Epithelial cell of proximal tubule (primary cell): ENCODE results near the gene JMJD1C. TPM values are rescaled to one million over a fixed set of nuclear protein-coding genes. Genes with fewer than 3 reads are reported as not detected.
A peak's percentile ranks its signal among the peaks of the same experiment; 100 is the strongest.

ENCODE experiments used
- DNase-seq: peaks from one replicate; pipeline ENCODE4 v3.0.0-alpha.2; 2011; ENCODE audit warnings: low read depth
- H3K4me3 ChIP-seq: 2 replicates; pipeline ENCODE4 v1.5.1; 2011; ENCODE audit warnings: low read depth, mild to moderate bottlenecking, low read length
- CTCF ChIP-seq: conservative IDR thresholded peaks from 2 replicates; pipeline ENCODE4 v1.5.1; 2012; ENCODE audit warnings: low read depth, mild to moderate bottlenecking, low read length
- total RNA-seq: library from RNA; depleted of rRNA; stranded (reverse); fragments of >200 nt; gene quantifications from 2 replicates; pipeline ENCODE4 v1.2.3, GENCODE V29; 2015

JMJD1C gene
- total RNA-seq, 1 donor from 2014 or later: 56.6 TPM

GRCh38 chr10:63145782-63146181 is 320.0 kb downstream of the JMJD1C start:
- H3K4me3 ChIP-seq: no peak overlapping the region
- no peak for DNase-seq
- no peak for TF ChIP-seq CTCF

- TF ChIP-seq CTCF: no peak
- no peak for DNase-seq
Observed at GRCh38 chr10:63143987-63144386, 321.8 kb downstream of the JMJD1C start.

GRCh38 chr10:63142136-63142535 is 323.6 kb downstream of the JMJD1C start:
- TF ChIP-seq CTCF: no peak
- DNase-seq: no peak
- no peak overlapping the region for H3K4me3 ChIP-seq

More at GRCh38 chr10:63143987-63144386, 321.8 kb downstream of the JMJD1C start:
- H3K4me3 ChIP-seq: no peak overlapping the region

- no peak for TF ChIP-seq CTCF
- no peak overlapping the region for H3K4me3 ChIP-seq
- no peak for DNase-seq
Observed at GRCh38 chr10:63140077-63140476, 325.7 kb downstream of the JMJD1C start.

GRCh38 chr10:63137306-63137705 is 328.5 kb downstream of the JMJD1C start:
- H3K4me3 ChIP-seq: no peak overlapping the region
- peak; percentile 92 for DNase-seq
- no peak for TF ChIP-seq CTCF

GRCh38 chr10:63133821-63134557 is 331.8 kb downstream of the JMJD1C start:
- TF ChIP-seq CTCF: no peak
- DNase-seq: no peak
- H3K4me3 ChIP-seq: peak overlapping the region; percentile 100
